ENCODE measurements around the gene TRMT61A. TPM values are rescaled to one million over a fixed set of nuclear protein-coding genes. Genes with fewer than 3 reads are reported as not detected.
"Not testable (repeated sequence)": the region's sequence is repeated elsewhere in the genome, so short reads cannot be mapped to it uniquely, and the experiment has no call there.

The TRMT61A gene
- total RNA-seq, 1 donor from 2014 or later = 9.1 TPM

- DNase-seq (ENCODE audit: low spot score) = no peak
Observed at GRCh38 chr14:103508521-103509329, 20.3 kb upstream of the TRMT61A start.

GRCh38 chr14:103509864-103510723, 18.9 kb upstream of the TRMT61A start:
- no peak for DNase-seq (ENCODE audit: low spot score)

- DNase-seq (ENCODE audit: low spot score) = no peak
Observed at GRCh38 chr14:103510724-103511693, 18.0 kb upstream of the TRMT61A start.

GRCh38 chr14:103512180-103512579, 16.8 kb upstream of the TRMT61A start:
- DNase-seq (ENCODE audit: low spot score) = not testable (repeated sequence)

- peak; percentile 66 for DNase-seq (ENCODE audit: low spot score)
Observed at GRCh38 chr14:103512701-103513611, 16.0 kb upstream of the TRMT61A start.

GRCh38 chr14:103514596-103515421, 14.2 kb upstream of the TRMT61A start:
- DNase-seq (ENCODE audit: low spot score) = no peak

GRCh38 chr14:103516426-103517173, 12.4 kb upstream of the TRMT61A start:
- DNase-seq (ENCODE audit: low spot score) = no peak

- DNase-seq (ENCODE audit: low spot score) = no peak
Observed at GRCh38 chr14:103517174-103517566, 11.8 kb upstream of the TRMT61A start.

GRCh38 chr14:103517721-103518421, 11.1 kb upstream of the TRMT61A start:
- DNase-seq (ENCODE audit: low spot score) = peak; percentile 73

GRCh38 chr14:103518422-103519042, 10.5 kb upstream of the TRMT61A start:
- DNase-seq (ENCODE audit: low spot score) = peak; percentile 66

GRCh38 chr14:103519043-103519836, 9.8 kb upstream of the TRMT61A start:
- DNase-seq (ENCODE audit: low spot score) = peak; percentile 66

GRCh38 chr14:103519837-103520212, 9.2 kb upstream of the TRMT61A start:
- DNase-seq (ENCODE audit: low spot score) = no peak

- DNase-seq (ENCODE audit: low spot score) = no peak
Observed at GRCh38 chr14:103520269-103520656, 8.7 kb upstream of the TRMT61A start.

GRCh38 chr14:103520657-103521437, 8.1 kb upstream of the TRMT61A start:
- peak; percentile 80 for DNase-seq (ENCODE audit: low spot score)

GRCh38 chr14:103521438-103521950, 7.5 kb upstream of the TRMT61A start:
- no peak for DNase-seq (ENCODE audit: low spot score)

Data from umbilical cord (tissue), 2 donors.